GM10847 (cell line): ENCODE results near the gene LIN54.

Experiments
- POLR2A ChIP-seq: IDR thresholded peaks from 2 replicates; pipeline ENCODE4 v1.6.1; 2011; ENCODE audit not compliant: insufficient read length; ENCODE audit errors: extremely low read depth

LIN54 gene

GRCh38 chr4:83013420-83013867 is 2.8 kb upstream of the LIN54 start:
- no peak for TF ChIP-seq POLR2A

- peak; percentile 44 for TF ChIP-seq POLR2A
Measured at GRCh38 chr4:83012687-83013419, 2.2 kb upstream of the LIN54 start.

- no peak for TF ChIP-seq POLR2A
Measured at GRCh38 chr4:83012200-83012686, 1.6 kb upstream of the LIN54 start.

DNA sequence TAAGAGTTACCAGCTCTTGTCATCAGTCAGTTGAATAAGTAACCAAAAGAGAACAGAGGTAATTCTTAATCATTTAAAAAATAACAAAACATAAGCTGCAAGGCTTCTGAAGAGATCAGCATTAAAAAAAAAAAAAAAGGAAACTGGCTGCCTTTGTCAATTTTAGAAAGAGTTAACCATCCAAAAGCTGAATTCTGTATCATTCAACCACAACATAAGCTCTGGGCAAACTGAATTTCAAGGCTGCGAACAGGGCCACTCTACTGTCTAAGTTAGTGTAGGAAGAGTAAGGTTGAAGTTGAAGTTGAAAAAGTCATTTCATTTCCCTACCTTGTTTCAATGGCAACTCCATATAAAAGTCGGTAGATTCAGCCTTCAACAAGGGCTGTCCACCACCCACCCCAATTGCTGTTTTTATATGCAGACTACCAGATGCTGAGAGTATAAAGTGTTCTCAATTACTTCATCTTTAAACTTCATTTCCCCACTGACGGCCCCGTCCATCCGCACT is 1.1 kb upstream of the LIN54 start:
- no peak for TF ChIP-seq POLR2A

- TF ChIP-seq POLR2A, result no peak
Measured at GRCh38 chr4:83010111-83010521, 507 bp downstream of the LIN54 start.

- TF ChIP-seq POLR2A, result no peak
Measured at GRCh38 chr4:83009529-83009928, 1.1 kb downstream of the LIN54 start.

DNA sequence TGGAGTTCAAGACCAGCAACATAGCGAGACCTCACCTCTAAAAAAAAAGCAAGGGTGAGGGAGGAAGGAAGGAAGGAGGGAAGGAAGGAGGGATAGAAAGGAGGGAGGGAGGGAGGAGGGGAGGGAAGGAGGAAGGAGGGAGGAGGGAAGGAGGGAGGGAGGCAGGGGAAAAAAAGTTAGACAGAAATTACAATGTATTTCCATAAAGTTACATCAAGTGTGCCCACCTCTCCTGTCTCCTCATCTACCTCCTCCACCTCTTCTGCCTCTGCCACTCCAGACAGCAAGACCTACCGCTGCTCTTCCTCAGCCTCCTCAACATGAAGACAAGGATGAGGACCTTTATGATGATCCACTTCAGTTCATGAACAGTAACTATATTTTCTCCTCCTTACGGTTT is 8.3 kb downstream of the LIN54 start:
- no peak for TF ChIP-seq POLR2A

DNA sequence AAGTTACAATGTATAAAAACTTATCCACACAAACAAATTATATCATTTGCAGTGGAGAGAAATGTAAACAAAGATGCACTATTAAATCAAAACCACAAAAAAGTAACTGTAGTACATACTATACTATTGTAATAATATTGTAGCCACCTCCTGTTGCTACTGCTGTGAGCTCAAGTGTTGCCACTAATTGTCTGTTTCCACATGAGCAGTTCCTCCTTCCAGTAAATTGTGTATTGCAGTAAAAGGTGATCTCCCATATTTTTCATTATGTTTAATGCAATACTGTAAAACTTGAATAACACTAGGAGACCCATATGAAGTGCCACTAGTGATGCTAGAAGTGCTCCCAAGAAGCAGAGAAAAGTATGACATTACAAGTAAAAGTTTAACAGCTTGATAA is 11.7 kb downstream of the LIN54 start:
- no peak for TF ChIP-seq POLR2A

DNA sequence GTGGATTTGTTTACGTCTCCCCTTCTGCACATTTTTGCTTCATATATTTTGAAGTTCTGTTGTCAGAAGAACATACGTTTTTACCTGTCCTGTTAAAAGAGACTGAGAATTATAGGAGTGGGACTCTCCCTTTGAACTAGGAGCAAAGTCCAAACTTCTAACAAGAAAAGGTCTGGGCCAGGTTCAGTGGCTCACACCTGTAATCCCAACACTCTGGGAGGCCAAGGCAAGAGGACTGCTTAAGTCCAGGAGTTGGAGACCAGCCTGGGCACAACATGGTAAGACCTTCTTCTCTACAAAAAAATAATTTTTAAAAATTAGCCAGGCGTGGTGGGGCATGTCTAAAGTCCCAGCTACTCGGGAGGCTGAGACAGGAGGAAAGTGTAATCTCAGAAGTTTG is 15.8 kb downstream of the LIN54 start:
- no peak for TF ChIP-seq POLR2A

DNA sequence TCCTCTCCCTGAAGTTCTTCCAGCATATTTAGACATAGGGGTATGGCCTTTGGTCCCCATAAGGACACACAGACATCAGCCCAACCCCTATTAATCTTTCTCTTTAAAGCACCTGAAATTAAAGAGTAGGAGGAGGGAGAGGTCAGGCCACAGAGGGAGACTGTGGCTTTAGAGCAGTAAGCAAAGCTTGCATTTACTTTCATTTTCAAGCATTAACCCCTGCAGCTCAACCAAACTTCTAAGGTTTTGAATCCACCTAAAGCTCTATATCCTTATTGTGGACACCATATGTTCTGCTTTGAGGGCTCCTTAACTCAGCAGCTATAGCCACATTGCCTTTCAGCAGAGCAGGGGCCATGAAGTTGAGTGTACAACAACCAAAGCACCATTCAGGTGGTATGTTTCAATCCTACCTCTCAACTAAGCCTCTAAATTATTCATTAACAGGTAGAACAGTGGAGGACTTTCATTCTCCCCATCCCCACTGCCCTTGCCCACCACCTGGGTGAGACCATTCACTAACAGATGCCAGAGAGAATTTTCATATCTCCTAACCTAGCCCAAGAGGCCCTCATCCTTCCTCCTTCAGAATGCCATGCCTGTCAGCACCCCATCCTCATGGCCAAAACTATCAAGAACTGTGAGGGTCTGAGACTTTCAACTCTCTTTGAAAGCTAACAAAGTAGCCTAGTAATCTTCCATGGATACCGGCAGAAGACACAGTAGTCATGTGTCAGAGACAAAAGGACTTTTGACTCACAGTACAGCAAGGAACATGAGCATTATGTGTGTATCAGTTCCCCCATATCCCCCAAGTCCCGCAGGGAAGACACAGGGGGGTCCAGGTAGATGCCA is 20.8 kb downstream of the LIN54 start:
- no peak for TF ChIP-seq POLR2A

GRCh38 chr4:82988323-82988832 is 22.2 kb downstream of the LIN54 start:
- no peak for TF ChIP-seq POLR2A

DNA sequence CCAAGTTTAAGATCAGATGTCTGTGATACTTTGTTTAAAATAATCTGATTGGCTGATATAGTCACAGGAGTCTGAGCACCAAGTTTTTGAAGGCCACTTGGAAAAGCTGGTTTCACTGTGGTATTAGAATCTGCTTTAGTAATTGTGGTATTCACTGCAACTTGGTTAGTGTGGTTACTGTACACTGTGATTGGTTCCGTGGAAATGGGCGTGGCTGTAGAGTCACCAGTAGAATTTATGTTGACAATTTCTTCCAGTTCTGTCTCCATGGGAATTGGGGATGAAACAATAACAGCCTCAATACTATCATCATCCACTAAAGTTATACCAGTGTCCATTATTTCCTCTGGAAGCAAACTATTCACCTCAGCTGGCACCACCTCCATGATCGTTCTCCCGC is 26.2 kb downstream of the LIN54 start:
- TF ChIP-seq POLR2A, result no peak

GRCh38 chr4:82983444-82983843 is 27.2 kb downstream of the LIN54 start:
- TF ChIP-seq POLR2A, result no peak

DNA sequence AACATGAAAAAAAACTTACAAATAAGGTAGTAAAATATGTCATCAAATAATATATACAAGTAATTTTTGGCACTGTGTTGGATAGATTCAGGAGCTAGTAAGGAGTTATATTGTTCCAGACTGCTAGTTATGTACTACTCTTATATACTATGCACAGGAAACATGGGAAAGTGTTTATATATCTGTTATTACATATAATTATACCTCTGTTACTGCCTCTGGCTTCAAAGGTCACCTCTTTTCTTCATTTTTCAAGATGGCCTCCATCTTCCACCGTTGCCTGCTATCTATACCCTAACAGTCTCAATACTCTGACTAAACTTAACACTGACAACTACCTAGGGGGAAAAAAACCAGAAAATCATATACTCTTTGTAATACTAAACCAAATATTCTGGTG is 29.5 kb downstream of the LIN54 start:
- no peak for TF ChIP-seq POLR2A

GRCh38 chr4:82975792-82976191 is 34.8 kb downstream of the LIN54 start:
- TF ChIP-seq POLR2A, result no peak

DNA sequence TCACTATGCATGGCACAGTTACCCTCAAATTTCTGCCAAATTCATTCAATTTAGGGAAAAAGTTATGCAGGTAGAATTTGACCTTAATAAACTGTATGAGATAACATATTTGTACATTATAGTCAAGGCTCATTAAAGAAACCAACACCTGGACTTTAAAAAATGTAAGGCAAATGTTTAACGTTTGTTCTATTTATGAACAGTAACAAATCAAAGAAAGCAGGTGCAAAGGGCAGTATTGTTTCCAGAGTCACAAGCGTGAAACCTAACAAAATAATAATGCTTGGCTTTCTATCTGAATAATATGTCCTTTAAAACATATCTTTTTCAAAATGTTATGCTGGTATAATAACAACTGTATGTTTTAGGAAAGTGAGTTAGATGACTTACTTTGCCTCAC is 41.2 kb downstream of the LIN54 start:
- no peak for TF ChIP-seq POLR2A
